SH-SY5Y (cell line): ENCODE measurements around the gene TOB2.

Experiments
- GATA2 ChIP-seq: IDR thresholded peaks from 2 replicates; pipeline ENCODE4 v1.6.1; 2011; ENCODE audit warnings: mild to moderate bottlenecking, low read depth, low read length
- GATA3 ChIP-seq: IDR thresholded peaks from 2 replicates; pipeline ENCODE4 v1.6.1; 2011; ENCODE audit warnings: low read depth, mild to moderate bottlenecking, low read length, moderate library complexity

The TOB2 gene, protein sequence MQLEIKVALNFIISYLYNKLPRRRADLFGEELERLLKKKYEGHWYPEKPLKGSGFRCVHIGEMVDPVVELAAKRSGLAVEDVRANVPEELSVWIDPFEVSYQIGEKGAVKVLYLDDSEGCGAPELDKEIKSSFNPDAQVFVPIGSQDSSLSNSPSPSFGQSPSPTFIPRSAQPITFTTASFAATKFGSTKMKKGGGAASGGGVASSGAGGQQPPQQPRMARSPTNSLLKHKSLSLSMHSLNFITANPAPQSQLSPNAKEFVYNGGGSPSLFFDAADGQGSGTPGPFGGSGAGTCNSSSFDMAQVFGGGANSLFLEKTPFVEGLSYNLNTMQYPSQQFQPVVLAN

DNA sequence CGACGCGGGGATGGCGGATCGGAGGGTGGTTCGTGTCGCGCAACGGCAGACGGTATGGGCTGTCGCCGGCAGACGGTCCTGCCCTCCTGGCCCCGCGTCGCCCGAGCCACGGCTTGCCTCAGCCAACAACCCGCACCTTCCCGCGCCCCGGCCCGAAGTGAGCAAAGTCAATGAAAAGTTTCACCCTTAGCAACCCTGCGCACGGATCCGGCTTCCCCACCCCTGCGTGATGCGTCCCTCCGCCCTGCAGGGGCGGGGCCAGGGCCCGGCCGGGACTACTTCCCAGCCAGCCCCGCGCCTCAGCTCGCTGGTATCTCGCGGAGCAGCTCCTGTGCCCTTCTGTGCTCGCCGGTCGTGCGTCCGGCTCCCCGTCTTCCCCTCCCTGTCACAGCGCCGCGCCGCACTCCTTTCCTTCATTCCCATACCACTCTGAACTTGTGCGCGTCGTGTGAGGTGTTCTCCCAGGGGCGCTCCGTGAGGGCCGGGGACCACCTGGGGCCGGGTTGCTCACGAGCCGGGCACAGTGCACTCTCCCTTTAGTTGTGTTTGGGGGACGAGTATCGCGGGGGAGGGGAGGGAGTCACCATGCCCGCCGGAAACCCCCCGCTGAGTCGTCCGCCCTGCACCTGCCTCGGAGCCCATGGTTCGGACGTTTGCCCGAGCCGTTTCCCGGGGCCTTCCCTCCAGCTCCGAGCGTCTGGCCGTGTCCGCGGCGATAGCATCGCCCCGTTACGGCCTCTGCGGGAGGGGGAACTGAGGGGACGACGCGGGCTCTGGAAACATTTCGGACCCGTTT lies at the start of gene TOB2:
TOB2 (minus strand) TSS at position 163 of the 796 bp plus-strand sequence. CDS start 9,456 bp downstream, outside the sequence.
- TF ChIP-seq GATA3 (no peak), GATA2 (no peak)

DNA sequence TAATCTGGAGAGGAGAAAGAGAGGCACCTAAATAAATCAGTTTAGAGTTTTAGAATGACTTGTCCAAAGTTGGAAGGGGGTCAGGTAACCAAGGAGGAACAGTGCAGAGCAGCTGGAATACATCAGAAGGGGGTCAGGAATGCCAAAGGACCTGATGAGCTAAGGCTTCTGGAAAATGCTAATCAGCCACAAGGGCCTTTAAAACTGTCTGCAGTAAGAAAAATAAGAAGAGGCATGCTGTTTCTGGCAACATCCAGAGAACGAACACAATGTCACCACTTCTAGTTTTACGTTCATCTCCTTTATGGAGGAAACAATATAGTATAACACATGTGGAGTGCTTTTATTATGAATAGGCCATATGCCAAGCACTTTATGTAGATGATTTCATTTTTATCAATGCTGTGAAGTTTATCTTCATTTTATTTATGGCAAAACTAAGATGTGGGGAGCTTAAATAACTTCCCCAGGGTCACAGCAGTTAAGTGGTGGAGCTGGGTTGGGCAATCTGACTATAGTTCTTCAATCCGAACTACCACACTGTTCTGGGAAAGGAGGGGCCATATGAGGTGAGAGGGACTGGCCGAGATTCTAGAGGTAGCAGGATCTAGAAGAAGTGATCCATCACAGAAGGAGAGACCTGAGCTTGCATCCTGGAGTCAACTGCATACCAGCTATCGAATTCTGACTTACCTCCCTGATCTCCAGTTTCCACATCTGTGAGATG lies 44.9 kb upstream of the TOB2 start:
- TF ChIP-seq GATA2, result no peak
- TF ChIP-seq GATA3, result no peak

DNA sequence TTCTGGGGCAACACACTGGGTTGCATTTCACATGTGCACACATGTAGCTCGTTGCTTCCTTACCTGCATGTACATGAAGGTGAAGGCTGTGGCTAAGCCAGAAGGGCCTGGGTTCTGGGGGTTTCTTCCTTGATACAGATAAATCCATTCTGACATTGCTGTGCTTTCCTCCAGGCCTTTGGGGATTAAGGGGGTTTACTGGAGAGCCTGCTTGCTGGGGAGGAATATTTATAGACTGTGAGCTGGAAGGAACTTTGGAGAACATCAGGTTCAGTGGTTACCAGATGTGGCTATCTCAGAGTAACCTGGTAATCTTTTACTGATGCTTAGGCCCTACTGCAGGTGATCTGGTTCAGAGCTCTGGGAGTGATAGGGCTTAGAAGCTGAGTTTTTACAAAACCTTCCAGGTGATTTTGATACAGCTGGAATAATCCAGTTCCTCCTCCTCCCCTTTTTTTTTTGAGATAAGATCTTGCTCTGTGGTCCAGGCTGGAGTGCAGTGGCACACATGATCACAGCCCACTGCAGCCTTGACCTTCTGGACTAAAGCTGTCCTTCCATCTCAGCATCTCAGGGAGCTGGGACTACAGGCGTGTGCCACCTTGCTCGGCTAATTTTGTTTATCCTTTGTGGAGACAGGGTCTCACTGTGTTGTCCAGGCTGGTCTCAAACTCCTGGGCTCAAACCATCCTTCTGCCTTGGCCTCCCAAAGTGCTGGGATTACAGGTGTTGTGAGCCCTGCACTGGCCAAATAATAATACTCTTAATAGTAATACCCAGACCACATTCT lies 42.2 kb upstream of the TOB2 start:
- TF ChIP-seq GATA3 (no peak), GATA2 (0 out of 2 replicates have a peak, but pooled peaks have one; percentile 27)

DNA sequence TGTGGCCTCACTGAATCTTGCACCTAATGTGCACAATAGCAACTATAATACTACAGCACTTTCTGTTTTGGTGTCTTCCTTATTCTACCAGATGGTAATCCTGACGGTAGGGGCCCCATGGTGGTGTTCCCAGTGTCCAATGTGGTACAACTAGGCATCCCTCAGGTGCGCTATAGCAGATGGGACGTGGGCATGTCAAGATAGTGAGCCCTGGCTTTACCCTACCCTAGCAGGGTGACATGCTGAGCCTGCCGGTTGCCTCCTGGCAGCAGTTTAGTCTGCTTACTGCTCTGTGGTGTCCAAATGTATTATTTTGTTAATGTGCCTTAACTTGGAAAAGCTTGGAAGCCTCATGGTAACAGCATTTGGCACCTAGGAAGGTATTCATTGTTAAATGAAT lies 41.5 kb upstream of the TOB2 start:
- TF ChIP-seq GATA2 (no peak), GATA3 (no peak)

DNA sequence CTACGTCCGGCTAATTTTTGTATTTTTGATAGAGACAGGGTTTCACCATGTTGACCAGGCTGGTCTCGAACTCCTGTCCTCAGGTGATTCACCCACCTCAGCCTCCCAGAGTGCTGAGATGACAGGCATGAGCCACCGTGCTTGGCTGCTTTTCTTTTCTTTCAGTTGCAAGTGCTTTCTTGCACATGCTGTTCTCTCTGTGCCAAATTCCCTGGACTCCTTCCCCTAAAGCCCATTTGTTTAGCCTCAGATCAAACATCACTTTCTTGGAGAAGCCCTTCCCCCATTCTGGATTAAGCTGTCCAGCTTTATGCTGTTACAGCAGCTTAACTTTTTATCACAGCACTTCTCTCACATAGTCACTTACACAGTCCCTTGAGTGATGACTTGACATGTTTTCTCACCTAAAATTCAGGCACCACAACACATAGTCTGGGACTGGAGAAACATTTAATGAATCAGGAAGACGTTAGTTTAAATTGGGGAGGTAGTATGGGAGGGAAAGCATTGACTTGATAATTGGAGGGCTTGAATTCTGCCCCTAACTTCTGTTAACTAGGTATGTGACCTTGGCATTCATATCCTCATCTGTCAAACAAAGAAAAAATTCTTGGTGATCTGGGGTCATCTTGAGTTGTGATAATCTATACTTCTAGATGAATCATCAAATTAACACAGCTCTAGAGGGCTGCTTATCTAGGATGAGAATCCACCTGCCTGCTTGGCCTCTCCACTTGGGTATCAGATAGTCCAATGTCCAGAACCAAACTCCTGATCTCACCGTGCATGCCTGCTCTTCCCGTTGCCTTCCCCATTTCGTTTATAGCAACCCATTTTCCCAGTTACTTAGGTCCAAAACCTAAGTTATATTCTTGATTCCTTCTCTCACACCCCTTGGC lies 40.7 kb upstream of the TOB2 start:
- TF ChIP-seq GATA2 (no peak), GATA3 (no peak)

DNA sequence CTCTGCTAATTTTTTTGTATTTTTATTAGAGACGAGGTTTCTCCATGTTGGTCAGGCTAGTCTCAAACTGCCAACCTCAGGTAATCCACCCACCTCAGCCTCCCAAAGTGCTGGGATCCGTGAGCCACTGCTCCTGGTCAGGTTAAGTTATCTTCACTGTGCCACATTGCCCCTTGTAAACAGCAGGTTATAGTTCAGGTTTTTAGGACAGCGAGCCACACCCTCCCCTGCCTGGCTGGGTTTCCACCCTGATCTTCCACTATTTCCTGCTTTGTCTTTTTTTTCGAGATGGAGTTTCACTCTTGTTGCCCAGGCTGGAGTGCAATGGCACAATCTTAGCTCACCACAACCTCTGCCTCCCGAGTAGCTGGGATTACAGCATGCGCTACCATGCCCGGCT lies 38.4 kb upstream of the TOB2 start:
- TF ChIP-seq GATA2 (no peak), GATA3 (no peak)

DNA sequence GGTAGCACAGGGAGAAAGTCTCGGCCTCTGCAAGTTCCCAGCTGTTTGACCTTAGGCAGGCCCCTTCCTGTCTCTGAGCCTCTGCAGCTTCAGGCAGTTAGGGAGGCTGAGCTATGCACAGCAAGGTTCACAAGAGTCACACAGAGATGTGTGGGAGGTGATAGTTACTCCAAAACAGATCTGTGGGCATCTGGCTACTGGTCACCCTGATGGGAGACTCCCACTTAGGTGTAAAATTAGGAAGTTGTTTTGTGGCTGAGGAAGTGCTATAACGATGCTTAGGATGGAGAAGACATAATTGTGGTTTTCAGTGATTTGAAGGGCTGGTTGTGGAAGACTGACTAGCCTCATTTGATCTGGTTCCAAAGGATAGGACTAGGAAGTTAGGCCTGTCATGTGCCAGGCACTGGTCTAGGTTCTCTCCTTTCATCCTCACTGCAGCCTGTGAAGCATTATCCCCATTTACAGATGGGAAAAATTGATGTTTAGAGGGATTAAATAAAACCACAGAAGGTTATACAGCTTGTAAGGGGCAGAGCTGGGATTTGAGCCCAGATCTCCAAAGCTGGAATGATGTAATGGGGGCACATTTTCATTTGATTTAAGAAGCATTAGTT lies 35.8 kb upstream of the TOB2 start:
- TF ChIP-seq GATA2 (no peak), GATA3 (no peak)

DNA sequence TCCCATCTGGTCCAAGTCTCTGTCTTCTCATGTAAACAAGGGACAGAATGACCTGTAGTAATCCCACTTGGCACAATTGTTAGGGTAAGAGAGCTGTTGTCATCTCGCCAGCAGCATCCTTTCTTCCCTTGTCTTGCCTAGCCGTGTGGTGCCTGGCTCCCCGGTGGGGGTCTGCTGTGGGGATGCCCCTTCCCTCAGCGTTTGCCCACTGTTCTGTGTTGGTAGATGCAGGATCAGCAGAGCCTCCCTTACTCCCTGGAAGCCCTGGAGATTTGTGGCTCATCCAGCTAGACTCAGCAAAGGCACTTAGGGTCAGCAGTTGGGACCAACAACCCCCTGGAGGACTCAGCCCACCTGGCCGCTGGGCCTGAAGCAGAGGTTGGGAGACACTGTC lies 35.3 kb upstream of the TOB2 start:
- no peak for TF ChIP-seq GATA3

DNA sequence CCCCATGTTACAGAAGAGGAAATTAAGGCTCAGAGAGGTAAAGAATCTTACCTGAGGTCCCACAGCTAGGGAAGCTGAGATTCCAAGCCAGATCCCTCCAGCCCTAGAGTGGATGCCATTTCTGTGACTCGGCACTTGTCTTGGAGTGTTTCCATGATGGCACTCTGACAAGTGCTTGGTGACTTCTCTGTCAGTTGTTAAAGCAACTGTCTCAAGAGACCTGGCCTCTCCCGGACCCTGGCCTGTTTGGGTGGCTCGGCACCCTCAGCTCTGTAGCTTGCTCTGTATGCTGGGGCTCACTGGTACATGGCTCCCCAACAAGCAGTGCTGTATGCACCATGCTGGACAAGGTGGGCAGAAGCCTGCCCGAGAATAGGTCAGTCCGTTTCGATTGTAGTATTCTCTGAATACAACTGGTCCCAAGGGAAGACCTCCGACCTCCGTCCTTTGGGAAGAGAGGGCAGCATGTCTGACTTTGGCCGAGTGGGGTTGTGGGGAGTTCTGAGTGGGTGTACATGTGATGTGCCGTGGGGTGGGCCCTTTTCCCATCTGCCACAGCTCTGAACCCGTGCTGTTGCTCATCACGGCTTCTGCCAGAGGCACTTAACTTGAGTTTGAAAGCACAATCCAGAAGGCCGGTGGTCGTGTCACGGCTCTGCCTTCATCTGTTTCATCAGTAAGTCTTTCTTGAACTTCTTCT lies 34.7 kb upstream of the TOB2 start:
- TF ChIP-seq GATA3 (no peak), GATA2 (no peak)

DNA sequence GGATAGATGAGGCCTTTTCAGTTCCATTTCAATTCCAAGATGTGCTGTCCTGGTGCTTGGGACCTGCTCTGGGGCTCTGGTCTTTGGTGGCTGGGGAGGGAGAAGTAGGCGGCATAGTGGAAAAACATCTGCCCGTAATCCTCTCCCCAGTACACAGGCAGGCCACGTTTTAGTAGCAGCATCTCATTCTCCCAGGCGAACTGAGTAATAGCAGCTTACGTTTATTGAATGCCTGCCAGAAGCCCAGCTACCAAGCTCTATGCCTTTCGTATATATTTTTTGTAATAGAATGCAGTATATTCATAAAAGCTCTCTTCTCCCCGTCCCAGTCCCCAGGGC lies 33.8 kb upstream of the TOB2 start:
- TF ChIP-seq GATA3 (no peak), GATA2 (no peak)

DNA sequence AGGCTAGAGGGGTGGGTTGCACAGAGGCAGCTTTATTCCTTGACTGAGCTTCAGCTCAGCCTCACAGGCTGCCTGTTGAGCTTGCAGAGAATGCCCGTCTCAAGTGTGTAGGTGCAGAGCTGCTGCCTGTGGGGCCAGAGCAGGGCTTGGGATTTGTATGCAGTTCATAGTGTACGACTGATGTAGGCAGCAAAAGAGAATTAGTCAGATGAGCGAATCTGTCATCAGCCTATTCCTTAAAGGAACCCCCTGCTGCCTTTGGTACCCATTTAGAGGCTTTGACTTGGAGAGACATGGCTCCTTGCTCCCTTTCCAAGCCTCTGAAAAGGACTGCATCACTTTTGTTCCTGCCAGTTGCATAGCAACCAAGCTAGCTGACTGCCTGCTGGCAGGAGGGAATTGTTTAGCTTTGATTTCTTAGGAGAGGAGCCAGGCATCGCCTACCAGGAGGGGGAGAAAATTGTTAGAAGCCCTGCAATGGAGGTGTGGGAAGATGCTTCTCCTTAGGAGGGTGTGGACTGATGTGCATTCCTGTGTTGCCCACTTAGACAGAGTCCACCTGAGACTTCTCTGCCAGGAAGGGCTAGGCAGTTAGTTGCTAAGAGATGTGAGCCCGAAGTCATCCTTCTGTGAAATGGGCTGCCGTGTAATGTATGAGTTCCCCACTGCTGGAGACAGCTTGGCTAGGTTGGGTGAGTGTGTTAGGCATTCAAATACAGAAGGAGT lies 33.2 kb upstream of the TOB2 start:
- TF ChIP-seq GATA2 (no peak), GATA3 (no peak)
